WTC11 (cell line): ENCODE data around the gene HLA-DPB1.

Experiments
- CREB1 ChIP-seq: sonication (generic); formaldehyde crosslinking; IDR thresholded peaks from 2 replicates; pipeline ENCODE4 v1.8.0; 2023; ENCODE audit warnings: mild to moderate bottlenecking, missing genetic modification reagents
- CREM ChIP-seq: sonication (generic); formaldehyde crosslinking; IDR thresholded peaks from 2 replicates; pipeline ENCODE4 v1.8.1; 2022; ENCODE audit warnings: mild to moderate bottlenecking, missing genetic modification reagents, moderate library complexity
- CTCF ChIP-seq: fragments of 200-600 bp; IDR thresholded peaks from 2 replicates; pipeline ENCODE4 v1.8.0; 2022; ENCODE audit warnings: antibody characterized with exemption
- ELF4 ChIP-seq: sonication (generic); formaldehyde crosslinking; IDR thresholded peaks from 2 replicates; pipeline ENCODE4 v1.8.1; 2022; ENCODE audit warnings: low read depth, mild to moderate bottlenecking, moderate library complexity, missing genetic modification reagents
- ESRRA ChIP-seq: sonication (generic); formaldehyde crosslinking; IDR thresholded peaks from 2 replicates; pipeline ENCODE4 v1.8.1; 2022; ENCODE audit warnings: mild to moderate bottlenecking, missing genetic modification reagents, borderline replicate concordance
- ETV6 ChIP-seq: sonication (generic); formaldehyde crosslinking; IDR thresholded peaks from 2 replicates; pipeline ENCODE4 v1.8.1; 2022; ENCODE audit warnings: mild to moderate bottlenecking, missing genetic modification reagents
- FOXP4 ChIP-seq: sonication (generic); formaldehyde crosslinking; IDR thresholded peaks from 2 replicates; pipeline ENCODE4 v1.8.0; 2022; ENCODE audit warnings: mild to moderate bottlenecking, missing genetic modification reagents
- IRF1 ChIP-seq: sonication (generic); formaldehyde crosslinking; IDR thresholded peaks from 2 replicates; pipeline ENCODE4 v1.8.0; 2023; ENCODE audit warnings: missing genetic modification reagents
- NR1H2 ChIP-seq: sonication (generic); formaldehyde crosslinking; IDR thresholded peaks from 2 replicates; pipeline ENCODE4 v1.9.0; 2021; ENCODE audit warnings: mild to moderate bottlenecking, moderate library complexity, missing genetic modification reagents
- SP1 ChIP-seq: sonication (generic); formaldehyde crosslinking; conservative IDR thresholded peaks from 2 replicates; pipeline ENCODE4 v1.8.1; 2022; ENCODE audit warnings: missing genetic modification reagents
- TCF7 ChIP-seq: sonication (generic); formaldehyde crosslinking; IDR thresholded peaks from 2 replicates; pipeline ENCODE4 v1.8.0; 2022; ENCODE audit warnings: mild to moderate bottlenecking, low read depth, missing genetic modification reagents, moderate library complexity
- USF1 ChIP-seq: sonication (generic); formaldehyde crosslinking; IDR thresholded peaks from 2 replicates; pipeline ENCODE4 v1.8.0; 2022; ENCODE audit warnings: mild to moderate bottlenecking, missing genetic modification reagents
- ZBTB43 ChIP-seq: sonication (generic); formaldehyde crosslinking; IDR thresholded peaks from 2 replicates; pipeline ENCODE4 v1.8.1; 2023; ENCODE audit warnings: mild to moderate bottlenecking, missing genetic modification reagents
- ZNF416 ChIP-seq: fragments of 250-450 bp; sonication (Bioruptor Pico); IDR thresholded peaks from 2 replicates; pipeline ENCODE4 v1.9.0; 2021; ENCODE audit warnings: mild to moderate bottlenecking, inconsistent platforms

- no peak for TF ChIP-seq CTCF
- TF ChIP-seq IRF1 (CRISPR knock-in tag) = no peak
- TF ChIP-seq SP1 = no peak
- no peak for TF ChIP-seq ZBTB43
- TF ChIP-seq TCF7 (CRISPR knock-in tag) = no peak
- no peak for TF ChIP-seq FOXP4 (CRISPR knock-in tag)
- TF ChIP-seq ELF4 (CRISPR knock-in tag) = no peak
- TF ChIP-seq ETV6 (CRISPR knock-in tag) = no peak
- no peak for TF ChIP-seq ZNF416 (CRISPR knock-in tag)
- TF ChIP-seq NR1H2 (CRISPR knock-in tag) = no peak
- TF ChIP-seq ESRRA (CRISPR knock-in tag) = no peak
- TF ChIP-seq CREM = no peak
- TF ChIP-seq USF1 (CRISPR knock-in tag) = no peak
- TF ChIP-seq CREB1 (CRISPR knock-in tag) = no peak
These were observed 11.1 kb upstream of the HLA-DPB1 start for GRCh38 chr6:33064723-33065122.
